ENCODE data around the gene PHF10. TPM values are rescaled to one million over a fixed set of nuclear protein-coding genes. Genes with fewer than 3 reads are reported as not detected.

The PHF10 gene
- total RNA-seq, 4 donors from 2014 or later: 41.5 to 93.1 (median 47.8) TPM

DNA sequence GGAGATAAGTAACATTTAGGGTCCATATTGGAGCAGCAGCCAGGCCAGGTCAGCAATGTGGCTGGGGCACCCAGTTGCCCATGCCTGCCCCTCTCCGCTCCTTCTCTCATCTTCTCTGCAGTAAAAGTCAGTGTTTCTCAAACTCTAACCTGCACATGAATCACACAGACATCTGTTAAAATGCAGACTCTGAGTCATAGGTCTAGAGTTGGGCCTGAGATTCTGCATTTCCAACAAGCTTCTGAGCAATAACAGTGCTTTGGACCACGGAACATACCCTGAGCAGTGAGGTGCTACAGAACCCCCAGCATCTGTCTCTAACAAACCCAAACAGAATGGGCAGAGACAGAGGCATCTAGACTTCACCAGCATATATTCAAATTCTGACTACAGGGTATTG is 10.1 kb downstream of the PHF10 start:
- no peak for TF ChIP-seq EP300 (IDR thresholded peaks at IDR 0.05)
- TF ChIP-seq POLR2AphosphoS5 (IDR thresholded peaks at IDR 0.05): no peak
- no peak for TF ChIP-seq POLR2A (IDR thresholded peaks at IDR 0.05)
- no peak for TF ChIP-seq CTCF (IDR thresholded peaks at IDR 0.05)
- no peak for DNase-seq (ENCODE audit: low spot score in 2 of 2)
- WGBS: 95% methylated on average over 2 of the region's 2 CpGs
- Histone ChIP-seq H3K4me1 (no peaks in the 10 kb centered on the region), H3K4me3 (no peak overlapping the region), H3K36me3 (peaks cover 75% of the 10 kb centered on the region), H3K9me3 (no peaks in the 10 kb centered on the region), H3K27me3 (no peaks in the 10 kb centered on the region), H3K27ac (no peak overlapping the region)

DNA sequence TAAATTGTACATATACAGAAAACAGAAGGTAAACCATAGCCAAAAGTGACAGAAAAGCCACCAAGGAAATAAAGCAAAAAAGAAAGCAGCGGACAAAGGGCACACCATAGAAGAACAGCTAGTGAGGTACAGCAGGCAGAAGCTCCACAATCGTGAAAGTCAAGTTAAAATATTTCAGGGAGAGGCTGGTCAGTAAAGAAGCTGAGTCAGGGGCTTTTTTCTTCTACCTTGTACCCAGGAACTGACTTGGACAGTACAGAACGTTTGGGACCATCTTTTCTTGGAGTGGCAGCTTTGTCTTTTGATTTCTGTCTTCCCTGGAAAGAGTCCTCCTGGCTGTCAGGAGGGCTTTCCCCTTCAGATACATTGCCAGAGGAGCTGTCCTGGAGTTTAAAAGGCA is 14.3 kb downstream of the PHF10 start:
- no peak for DNase-seq (ENCODE audit: low spot score in 2 of 2)
- no peaks in the 10 kb centered on the region for H3K9me3 ChIP-seq
- H3K27me3 ChIP-seq: no peaks in the 10 kb centered on the region
- no peak overlapping the region for H3K27ac ChIP-seq
- H3K36me3 ChIP-seq: peaks cover 55% of the 10 kb centered on the region
- WGBS: 67% methylated on average over 3 of the region's 3 CpGs
- no peaks in the 10 kb centered on the region for H3K4me1 ChIP-seq
- H3K4me3 ChIP-seq: no peak overlapping the region
- TF ChIP-seq POLR2AphosphoS5 (IDR thresholded peaks at IDR 0.05) (no peak), EP300 (IDR thresholded peaks at IDR 0.05) (no peak), POLR2A (IDR thresholded peaks at IDR 0.05) (no peak), CTCF (IDR thresholded peaks at IDR 0.05) (no peak)

DNA sequence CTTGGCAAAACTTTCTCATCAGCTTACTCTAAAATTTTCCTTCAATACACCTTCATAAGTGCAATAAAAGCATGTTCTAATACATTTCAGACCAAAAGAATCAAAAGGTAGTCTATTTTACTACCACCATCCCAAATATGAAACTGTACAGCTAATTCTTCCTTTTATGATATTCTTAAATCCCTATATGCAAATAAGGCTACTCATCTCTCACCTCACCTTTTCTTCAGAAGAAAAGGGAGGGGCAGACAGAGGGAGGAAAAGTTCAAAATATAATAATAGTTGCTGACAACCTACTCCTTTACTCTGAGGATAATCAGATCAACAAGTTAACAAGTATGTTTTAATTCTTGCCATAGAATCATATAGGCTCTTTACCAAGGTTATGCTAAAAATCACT is 15.0 kb downstream of the PHF10 start:
- no peak overlapping the region for H3K27ac ChIP-seq
- H3K4me1 ChIP-seq: peaks cover 5% of the 10 kb centered on the region
- H3K9me3 ChIP-seq: no peaks in the 10 kb centered on the region
- peaks cover 48% of the 10 kb centered on the region for H3K36me3 ChIP-seq
- no peak for DNase-seq (ENCODE audit: low spot score in 2 of 2)
- no peaks in the 10 kb centered on the region for H3K27me3 ChIP-seq
- no peak for TF ChIP-seq POLR2AphosphoS5 (IDR thresholded peaks at IDR 0.05)
- H3K4me3 ChIP-seq: no peak overlapping the region

DNA sequence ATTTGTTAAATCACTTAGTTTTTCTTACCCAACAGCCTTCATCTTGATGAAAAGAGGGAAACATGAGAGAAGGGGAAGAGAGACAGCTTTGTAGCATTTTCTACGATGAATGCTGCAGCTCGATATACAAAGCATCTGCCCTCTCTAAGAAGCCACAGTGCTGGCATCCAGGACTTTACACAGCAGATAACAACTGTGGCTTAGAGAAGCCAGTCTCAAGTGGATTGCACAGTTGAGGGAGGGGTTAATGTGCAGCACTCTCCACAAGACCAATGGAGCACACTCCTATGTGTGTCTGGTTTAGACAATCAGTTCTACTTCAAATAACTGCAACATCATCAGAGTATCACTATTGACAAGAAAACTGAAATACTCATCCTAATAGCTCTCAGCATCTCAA is 16.5 kb downstream of the PHF10 start:
- no peak overlapping the region for H3K4me3 ChIP-seq
- H3K27ac ChIP-seq: no peak overlapping the region
- H3K36me3 ChIP-seq: peaks cover 35% of the 10 kb centered on the region
- WGBS: 95% methylated on average over 2 of the region's 2 CpGs
- H3K4me1 ChIP-seq: peaks cover 20% of the 10 kb centered on the region
- no peak for DNase-seq (ENCODE audit: low spot score in 2 of 2)
- no peaks in the 10 kb centered on the region for H3K27me3 ChIP-seq
- TF ChIP-seq POLR2AphosphoS5 (IDR thresholded peaks at IDR 0.05) (no peak), CTCF (IDR thresholded peaks at IDR 0.05) (no peak), EP300 (IDR thresholded peaks at IDR 0.05) (no peak), POLR2A (IDR thresholded peaks at IDR 0.05) (no peak)
- H3K9me3 ChIP-seq: no peaks in the 10 kb centered on the region

- DNase-seq (ENCODE audit: low spot score in 2 of 2): no peak
- 14% methylated on average over 5 of the region's 22 CpGs for WGBS
- Histone ChIP-seq H3K36me3 (no peaks in the 10 kb centered on the region), H3K4me3 (peak overlapping the region; percentile 80), H3K4me1 (peaks cover 46% of the 10 kb centered on the region), H3K27ac (peak overlapping the region; percentile 91), H3K9me3 (no peaks in the 10 kb centered on the region), H3K27me3 (no peaks in the 10 kb centered on the region)
- TF ChIP-seq POLR2AphosphoS5 (IDR thresholded peaks at IDR 0.05): no peak
- no peak for TF ChIP-seq EP300 (IDR thresholded peaks at IDR 0.05)
- TF ChIP-seq CTCF (IDR thresholded peaks at IDR 0.05): no peak
- no peak for TF ChIP-seq POLR2A (IDR thresholded peaks at IDR 0.05)
Measured at GRCh38 chr6:169702840-169703246, 21.5 kb downstream of the PHF10 start.
